ENCODE results near the gene NCOA5.
A peak's percentile ranks its signal among the peaks of the same experiment; 100 is the strongest.

Gene NCOA5

DNA sequence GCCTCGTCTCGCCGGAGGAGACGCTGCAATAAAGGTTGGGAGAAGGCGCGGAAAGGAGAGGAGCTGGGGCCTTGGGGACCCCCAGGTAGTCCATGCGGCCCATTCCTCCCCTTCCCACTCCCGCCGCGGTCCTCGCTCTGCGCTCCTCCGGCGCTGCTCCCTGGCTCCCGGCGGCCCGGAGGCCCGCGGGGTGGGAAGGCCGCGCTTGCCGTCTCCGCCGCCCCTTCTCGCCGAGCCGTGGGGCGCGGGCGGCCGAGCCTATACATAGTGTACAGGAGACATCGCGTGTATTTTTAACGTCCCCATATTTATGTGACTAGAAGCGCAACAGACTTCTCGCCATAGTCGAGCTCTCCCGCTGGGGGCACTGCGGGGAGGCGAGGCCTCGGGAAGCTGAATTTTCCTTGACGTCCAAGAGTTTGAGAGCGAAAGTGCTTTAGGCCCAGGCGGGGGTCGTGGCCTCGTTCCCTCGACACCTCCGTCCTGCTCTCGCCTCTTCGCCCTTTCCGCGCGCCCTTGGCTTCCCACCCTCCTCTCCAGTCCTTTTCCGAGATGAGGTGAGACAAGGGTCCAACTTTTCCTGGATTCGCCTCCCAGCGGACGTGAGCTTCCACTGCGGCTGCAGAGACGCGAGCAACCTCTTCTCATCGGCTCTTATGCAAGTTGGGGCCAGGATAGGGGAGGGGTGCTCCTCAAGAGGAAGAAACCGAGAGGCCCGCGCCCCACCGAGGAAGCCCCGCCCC is 31.7 kb downstream of the NCOA5 start:
- H3K4me1 ChIP-seq (ENCODE audit: control insufficient read depth, insufficient read depth, low read length) = no peaks in the 10 kb centered on the region
- H3K4me3 ChIP-seq (ENCODE audit: low read depth, low read length) = no peak overlapping the region
- H3K36me3 ChIP-seq (ENCODE audit: control insufficient read depth in 2 of 2, insufficient read depth in 1 of 2, low read length in 2 of 2) = peaks cover 4 to 29% of the 10 kb centered on the region in 2 experiments; a peak in 1 of 3 replicates
- no peaks in the 10 kb centered on the region for H3K9me3 ChIP-seq (ENCODE audit: control insufficient read depth, insufficient read depth, low read depth, low read length)
- ChIA-PET POLR2A (no interaction called here), CTCF (interaction anchor here (0.9 to 1.2 kb wide), 2 partner anchors 21 to 35 kb away, joined by 4 to 6 read pairs; no protein-coding TSS in a partner anchor)
- H3K27ac ChIP-seq (ENCODE audit: extremely low read depth, low read depth, low read length) = no peak overlapping the region
- TF ChIP-seq ZNF18 (tag by site-specific recombination; IDR thresholded peaks at IDR 0.05) = no peak
- TF ChIP-seq SALL2 (tag by site-specific recombination; IDR thresholded peaks at IDR 0.05; ENCODE audit: borderline replicate concordance) = no peak
- no peak for TF ChIP-seq ZBTB48 (tag by site-specific recombination; IDR thresholded peaks at IDR 0.05)
- TF ChIP-seq ZBTB10 (tag by site-specific recombination; IDR thresholded peaks at IDR 0.05) = no peak
- no peak for TF ChIP-seq ZNF48 (tag by site-specific recombination; IDR thresholded peaks at IDR 0.05)
- TF ChIP-seq ZNF830 (tag by site-specific recombination; IDR thresholded peaks at IDR 0.05; ENCODE audit: low read depth) = no peak
- TF ChIP-seq ZNF530 (tag by site-specific recombination; IDR thresholded peaks at IDR 0.05; ENCODE audit: low read depth) = no peak
- TF ChIP-seq KLF1 (tag by site-specific recombination; IDR thresholded peaks at IDR 0.05) = no peak
- TF ChIP-seq, protein P1, sequence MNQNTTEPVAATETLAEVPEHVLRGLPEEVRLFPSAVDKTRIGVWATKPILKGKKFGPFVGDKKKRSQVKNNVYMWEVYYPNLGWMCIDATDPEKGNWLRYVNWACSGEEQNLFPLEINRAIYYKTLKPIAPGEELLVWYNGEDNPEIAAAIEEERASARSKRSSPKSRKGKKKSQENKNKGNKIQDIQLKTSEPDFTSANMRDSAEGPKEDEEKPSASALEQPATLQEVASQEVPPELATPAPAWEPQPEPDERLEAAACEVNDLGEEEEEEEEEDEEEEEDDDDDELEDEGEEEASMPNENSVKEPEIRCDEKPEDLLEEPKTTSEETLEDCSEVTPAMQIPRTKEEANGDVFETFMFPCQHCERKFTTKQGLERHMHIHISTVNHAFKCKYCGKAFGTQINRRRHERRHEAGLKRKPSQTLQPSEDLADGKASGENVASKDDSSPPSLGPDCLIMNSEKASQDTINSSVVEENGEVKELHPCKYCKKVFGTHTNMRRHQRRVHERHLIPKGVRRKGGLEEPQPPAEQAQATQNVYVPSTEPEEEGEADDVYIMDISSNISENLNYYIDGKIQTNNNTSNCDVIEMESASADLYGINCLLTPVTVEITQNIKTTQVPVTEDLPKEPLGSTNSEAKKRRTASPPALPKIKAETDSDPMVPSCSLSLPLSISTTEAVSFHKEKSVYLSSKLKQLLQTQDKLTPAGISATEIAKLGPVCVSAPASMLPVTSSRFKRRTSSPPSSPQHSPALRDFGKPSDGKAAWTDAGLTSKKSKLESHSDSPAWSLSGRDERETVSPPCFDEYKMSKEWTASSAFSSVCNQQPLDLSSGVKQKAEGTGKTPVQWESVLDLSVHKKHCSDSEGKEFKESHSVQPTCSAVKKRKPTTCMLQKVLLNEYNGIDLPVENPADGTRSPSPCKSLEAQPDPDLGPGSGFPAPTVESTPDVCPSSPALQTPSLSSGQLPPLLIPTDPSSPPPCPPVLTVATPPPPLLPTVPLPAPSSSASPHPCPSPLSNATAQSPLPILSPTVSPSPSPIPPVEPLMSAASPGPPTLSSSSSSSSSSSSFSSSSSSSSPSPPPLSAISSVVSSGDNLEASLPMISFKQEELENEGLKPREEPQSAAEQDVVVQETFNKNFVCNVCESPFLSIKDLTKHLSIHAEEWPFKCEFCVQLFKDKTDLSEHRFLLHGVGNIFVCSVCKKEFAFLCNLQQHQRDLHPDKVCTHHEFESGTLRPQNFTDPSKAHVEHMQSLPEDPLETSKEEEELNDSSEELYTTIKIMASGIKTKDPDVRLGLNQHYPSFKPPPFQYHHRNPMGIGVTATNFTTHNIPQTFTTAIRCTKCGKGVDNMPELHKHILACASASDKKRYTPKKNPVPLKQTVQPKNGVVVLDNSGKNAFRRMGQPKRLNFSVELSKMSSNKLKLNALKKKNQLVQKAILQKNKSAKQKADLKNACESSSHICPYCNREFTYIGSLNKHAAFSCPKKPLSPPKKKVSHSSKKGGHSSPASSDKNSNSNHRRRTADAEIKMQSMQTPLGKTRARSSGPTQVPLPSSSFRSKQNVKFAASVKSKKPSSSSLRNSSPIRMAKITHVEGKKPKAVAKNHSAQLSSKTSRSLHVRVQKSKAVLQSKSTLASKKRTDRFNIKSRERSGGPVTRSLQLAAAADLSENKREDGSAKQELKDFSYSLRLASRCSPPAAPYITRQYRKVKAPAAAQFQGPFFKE (tag by site-specific recombination; IDR thresholded peaks at IDR 0.05; ENCODE audit: borderline replicate concordance) = no peak
- TF ChIP-seq ZNF2 (tag by site-specific recombination; IDR thresholded peaks at IDR 0.05) = no peak

GRCh38 chr20:46056970-46057855 is 32.5 kb downstream of the NCOA5 start:
- H3K4me1 ChIP-seq (ENCODE audit: control insufficient read depth, insufficient read depth, low read length) = no peaks in the 10 kb centered on the region
- peaks cover 0 to 21% of the 10 kb centered on the region in 2 experiments; a peak in 1 of 3 replicates for H3K36me3 ChIP-seq (ENCODE audit: control insufficient read depth in 2 of 2, insufficient read depth in 1 of 2, low read length in 2 of 2)
- CTCF ChIA-PET = interaction anchor here (0.7 kb wide), 2 partner anchors 23 to 736 kb away, joined by 3 read pairs; no protein-coding TSS in a partner anchor
- H3K9me3 ChIP-seq (ENCODE audit: control insufficient read depth, insufficient read depth, low read depth, low read length) = no peaks in the 10 kb centered on the region
- no peak overlapping the region for H3K4me3 ChIP-seq (ENCODE audit: low read depth, low read length)
- POLR2A ChIA-PET = no interaction called here
- H3K27ac ChIP-seq (ENCODE audit: extremely low read depth, low read depth, low read length) = no peak overlapping the region
- no peak for TF ChIP-seq KLF1 (tag by site-specific recombination; IDR thresholded peaks at IDR 0.05)
- no peak for TF ChIP-seq ZNF473 (tag by site-specific recombination; IDR thresholded peaks at IDR 0.05)
- no peak for TF ChIP-seq ZNF624 (tag by site-specific recombination; IDR thresholded peaks at IDR 0.05)
- TF ChIP-seq ZNF24 (tag by site-specific recombination; IDR thresholded peaks at IDR 0.05) = no peak
- no peak for TF ChIP-seq BCL11B (tag by site-specific recombination; IDR thresholded peaks at IDR 0.05; ENCODE audit: low read depth)
- TF ChIP-seq REST (tag by site-specific recombination; IDR thresholded peaks at IDR 0.05) = peak; percentile 95
- no peak for TF ChIP-seq ZNF561 (tag by site-specific recombination; IDR thresholded peaks at IDR 0.05; ENCODE audit: borderline replicate concordance)
- TF ChIP-seq SP2 (tag by site-specific recombination; IDR thresholded peaks at IDR 0.05) = no peak

All from HEK293 (cell line).